Measurements from ENCODE around the gene GKN1.

Gene GKN1

DNA sequence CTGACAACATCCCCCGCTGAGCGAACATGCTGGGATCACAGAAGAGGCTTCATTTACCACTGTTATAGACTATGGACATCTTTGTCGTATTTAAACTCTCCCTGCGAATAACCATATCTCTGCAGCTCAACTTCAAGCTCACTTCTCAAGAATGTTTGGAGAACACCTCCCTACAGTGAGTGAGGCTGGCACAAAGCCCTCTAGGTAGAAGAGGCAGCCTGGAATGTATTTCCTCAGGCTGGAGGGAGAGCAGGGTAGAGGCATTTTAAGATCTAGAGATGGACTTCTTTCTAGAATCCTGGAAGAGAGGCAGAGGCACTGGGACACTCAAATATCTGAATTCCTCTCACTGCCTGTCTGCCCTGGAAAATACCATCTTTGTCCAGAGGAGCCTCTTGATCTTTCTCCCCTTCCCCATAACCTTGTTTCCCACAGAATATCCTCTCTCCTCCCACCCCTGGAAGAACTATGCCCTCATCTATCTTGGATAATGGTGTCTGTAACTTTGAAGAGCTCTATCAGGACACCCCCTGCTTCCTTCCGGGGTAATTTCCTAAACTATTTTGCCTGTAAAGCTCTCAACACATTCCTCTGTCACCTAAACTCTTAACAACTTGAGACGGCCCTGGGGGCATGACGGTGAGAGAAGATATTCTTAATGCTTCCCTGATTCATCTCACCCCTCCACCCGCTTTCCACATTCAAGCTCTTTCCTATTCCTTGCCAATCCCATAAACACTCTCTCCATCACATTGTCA is 36.2 kb downstream of the GKN1 start:
- DNase-seq, result no peak

GRCh38 chr2:69011611-69012157 is 37.2 kb downstream of the GKN1 start:
- no peak for DNase-seq

- DNase-seq, result peak; percentile 35
These were observed 38.1 kb downstream of the GKN1 start for GRCh38 chr2:69012310-69013141.

GRCh38 chr2:69013142-69013839 is 38.9 kb downstream of the GKN1 start, which contains the start of gene ANTXR1:
Gene ANTXR1, plus strand, starts transcription at chr2:69013179. Its CDS starts 321 bp downstream, at chr2:69013500.
- DNase-seq, result peak; percentile 38

- no peak for DNase-seq
These were observed 39.7 kb downstream of the GKN1 start for GRCh38 chr2:69013840-69014821.

DNA sequence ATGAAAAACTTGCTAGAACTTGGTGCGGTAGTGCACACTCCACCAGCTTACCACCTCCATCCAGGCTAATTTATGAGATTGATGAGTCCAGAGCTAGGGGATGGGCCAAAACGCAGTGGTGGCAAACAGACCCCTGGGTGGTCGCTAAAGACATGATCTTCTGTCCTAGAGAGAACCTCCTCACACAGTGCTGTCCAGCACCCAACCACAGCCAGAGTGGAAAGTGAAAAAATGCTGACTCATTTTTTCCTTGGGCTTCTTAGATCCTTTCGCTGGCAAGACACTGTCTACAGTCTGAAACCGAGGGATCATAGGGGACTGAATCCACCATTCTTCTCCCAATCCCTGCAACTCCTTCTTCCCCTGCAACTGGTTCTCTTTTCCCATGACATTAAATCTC is 42.6 kb downstream of the GKN1 start:
- no peak for DNase-seq

GRCh38 chr2:69017835-69018234 is 43.4 kb downstream of the GKN1 start:
- no peak for DNase-seq

DNA sequence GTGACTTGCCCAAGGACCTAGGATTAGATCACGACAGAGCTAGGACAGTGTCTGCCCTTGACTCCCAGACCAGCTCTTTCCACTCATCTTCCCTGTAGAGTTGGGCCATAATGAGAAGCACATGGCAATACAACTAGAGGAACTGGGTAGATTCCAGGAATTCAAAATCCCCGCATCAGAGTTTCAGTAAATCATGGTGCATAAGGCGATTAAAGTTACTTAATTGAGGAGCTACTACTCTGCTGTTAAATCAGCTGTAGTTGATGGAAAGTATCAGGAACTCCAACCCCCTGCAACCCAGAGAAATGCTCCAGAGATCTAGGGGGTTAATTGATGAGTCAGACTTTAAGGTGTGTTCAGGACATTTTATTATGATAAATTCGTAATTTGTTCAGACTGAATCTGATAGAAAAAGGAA is 44.3 kb downstream of the GKN1 start:
- no peak for DNase-seq

GRCh38 chr2:69020496-69021426 is 46.3 kb downstream of the GKN1 start:
- no peak for DNase-seq

GRCh38 chr2:69021727-69022126 is 47.3 kb downstream of the GKN1 start:
- no peak for DNase-seq

GRCh38 chr2:69022548-69022947 is 48.1 kb downstream of the GKN1 start:
- no peak for DNase-seq

DNA sequence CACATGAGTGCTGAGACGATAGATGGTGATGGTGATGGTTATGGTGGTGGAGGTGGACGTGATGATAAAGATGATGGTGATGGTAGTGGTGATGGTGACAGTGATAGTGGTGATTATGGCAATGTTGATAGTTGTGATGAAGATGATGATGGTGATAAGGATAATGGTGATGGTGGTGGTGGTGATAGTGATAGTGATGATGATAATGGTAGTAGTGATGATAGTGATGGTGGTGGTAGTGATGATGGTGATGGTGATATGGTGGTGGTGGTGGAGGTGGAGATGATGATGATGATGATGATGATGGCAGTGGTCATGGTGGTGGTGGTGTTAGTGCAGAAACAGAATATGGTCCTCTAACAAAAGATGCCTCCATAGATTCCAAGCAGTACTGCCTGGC is 48.8 kb downstream of the GKN1 start:
- no peak for DNase-seq

GRCh38 chr2:69026026-69026425 is 51.6 kb downstream of the GKN1 start:
- no peak for DNase-seq

- no peak for DNase-seq
These were observed 52.4 kb downstream of the GKN1 start for GRCh38 chr2:69026691-69027459.
